GM19455 (cell line): ENCODE data around the gene TRERF1.

ENCODE experiments used
- ATAC-seq: cut with Tn5 transposase; IDR thresholded peaks from one replicate; pipeline ENCODE4 v1.9.1; 2021; ENCODE audit not compliant: unreplicated experiment

TRERF1 gene

GRCh38 chr6:42279144-42279781 lies 172.5 kb downstream of the TRERF1 start:
- no peak for ATAC-seq

DNA sequence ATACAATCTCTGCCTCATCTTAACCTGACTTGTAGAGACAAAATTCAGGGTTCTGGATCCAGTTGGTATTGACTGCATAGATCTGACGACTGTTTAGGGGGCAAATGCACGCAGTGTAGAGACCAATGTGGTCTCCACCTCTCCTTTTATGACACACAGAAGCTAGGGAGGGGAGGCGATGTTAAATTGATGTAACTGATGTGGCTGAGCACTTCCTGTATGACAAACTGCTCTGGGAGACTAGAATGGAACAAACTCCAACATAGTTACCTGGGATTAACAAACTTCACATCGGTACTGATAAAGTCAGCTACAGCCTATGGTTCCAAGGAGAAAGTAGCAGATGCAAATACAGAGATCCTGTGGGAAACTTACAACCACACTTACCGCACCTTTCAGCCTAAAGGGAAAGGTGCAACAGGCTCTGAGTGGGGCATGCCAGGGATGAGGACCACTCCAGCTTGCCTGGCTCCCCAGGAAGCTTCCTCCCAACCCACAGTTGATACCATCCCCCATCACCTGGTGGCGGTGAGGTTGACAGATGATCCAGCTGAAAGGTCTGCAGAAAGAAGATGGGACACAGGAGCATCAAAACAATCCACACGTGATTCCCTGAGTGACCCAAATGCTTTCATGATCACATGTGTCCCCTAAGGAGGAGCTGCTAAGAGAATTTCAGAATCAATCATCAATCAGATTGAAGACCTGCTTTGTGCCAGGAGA lies 173.4 kb downstream of the TRERF1 start:
- no peak for ATAC-seq

- ATAC-seq: no peak
Measured at GRCh38 chr6:42276034-42276890, 175.5 kb downstream of the TRERF1 start.

- ATAC-seq: no peak
Measured at GRCh38 chr6:42275376-42276033, 176.2 kb downstream of the TRERF1 start.

- ATAC-seq: no peak
Measured at GRCh38 chr6:42274898-42275297, 176.8 kb downstream of the TRERF1 start.

- ATAC-seq: no peak
Measured at GRCh38 chr6:42271834-42272805, 179.6 kb downstream of the TRERF1 start.

DNA sequence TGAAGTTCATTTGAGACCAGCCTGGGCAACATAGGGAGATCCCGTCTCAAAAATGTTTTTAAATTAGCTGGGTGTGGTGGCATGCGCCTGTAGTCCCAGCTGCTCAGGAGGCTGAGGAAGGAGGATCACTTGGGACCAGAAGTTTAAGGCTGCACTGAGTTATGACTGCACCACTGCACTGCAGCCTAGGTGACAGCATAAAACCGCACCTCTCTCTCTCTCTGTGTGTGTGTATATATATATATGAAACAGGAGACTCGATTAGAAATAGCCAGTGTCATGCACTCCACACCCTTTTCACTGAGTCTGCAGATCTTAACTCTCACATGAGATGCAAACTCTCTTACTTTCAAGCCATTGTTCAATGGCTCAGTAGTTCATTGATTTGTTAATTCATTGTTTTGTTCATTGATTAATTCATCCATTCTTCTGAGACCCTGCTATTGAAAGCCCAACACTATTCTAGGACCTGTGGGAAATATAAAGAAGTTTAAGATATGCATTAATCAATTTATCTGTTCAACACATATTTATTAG lies 181.7 kb downstream of the TRERF1 start:
- ATAC-seq: no peak

DNA sequence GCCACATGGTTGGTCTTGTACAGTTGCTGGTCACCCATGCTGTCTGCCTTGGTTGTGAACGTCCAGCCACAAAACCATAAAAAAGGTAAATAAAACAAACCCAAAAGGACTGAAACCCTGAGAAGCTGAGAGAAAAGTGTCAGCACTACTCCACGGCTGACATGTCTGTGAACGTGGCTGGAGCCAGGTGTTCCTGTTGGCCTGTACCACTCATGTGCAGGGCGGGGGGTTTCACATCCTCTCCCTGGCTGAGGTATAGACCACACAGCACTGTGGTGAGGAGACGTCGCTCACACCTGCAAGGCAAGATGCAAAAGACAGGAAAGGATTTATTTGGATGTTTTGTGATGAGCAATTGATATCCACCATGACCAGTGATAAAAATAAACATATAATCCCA lies 182.2 kb downstream of the TRERF1 start:
- peak; percentile 96 for ATAC-seq

DNA sequence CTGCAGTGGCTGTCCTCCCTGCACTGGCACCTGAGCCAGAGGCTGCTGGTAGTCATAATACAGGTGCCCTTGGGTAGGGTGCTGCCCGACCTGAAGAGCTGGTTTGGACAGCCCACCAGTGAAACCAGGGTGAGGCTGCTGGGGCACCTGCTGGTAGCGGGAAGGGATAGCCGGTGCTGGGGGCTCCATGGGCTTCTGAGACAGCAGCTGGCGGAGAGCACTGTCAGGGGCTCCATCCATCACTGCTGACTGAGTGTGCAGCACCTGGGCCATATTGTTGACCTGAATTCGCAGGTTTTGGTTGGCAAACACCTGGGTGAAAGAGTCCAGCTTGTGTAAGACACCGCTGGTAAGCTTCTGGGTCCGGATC lies 182.9 kb downstream of the TRERF1 start:
- no peak for ATAC-seq

DNA sequence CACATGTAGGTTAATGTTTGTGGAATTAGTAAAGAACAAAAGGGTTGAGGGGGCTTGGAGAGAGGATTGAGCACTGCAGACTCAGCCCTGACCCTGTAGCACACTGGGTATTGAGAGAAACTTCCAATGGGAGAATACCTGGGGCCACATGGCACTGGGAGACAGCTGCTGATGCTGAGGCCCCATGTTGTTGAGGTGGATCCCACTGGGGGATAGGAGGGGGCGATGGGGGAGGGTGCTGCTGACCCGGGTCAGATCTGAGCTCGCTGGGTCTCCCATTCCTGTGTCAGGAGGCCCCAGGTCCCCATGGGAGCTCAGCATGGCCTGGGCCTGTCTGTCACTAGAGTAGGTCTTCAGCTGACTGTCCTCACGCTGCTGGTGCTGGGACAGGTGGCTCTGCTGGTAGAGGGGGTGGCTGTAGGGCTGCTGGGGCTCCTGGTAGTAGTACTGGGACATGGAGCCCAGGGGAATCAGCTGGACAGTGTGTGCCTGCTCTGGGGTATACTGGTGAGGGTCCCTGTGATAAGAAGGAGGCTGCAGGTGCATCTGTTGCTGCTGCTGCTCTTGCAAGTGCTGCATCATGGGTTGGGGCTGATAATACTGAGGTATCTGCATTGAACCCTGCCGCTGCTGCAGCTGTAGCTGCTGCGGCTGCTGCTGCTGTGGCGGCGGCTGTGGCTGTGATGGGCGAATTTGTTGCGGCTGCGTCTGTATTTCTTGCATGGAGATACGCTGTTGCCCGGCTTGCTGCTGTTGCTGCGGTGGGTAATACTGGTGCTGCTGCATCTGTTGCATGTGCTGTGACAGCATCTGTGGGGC lies 183.5 kb downstream of the TRERF1 start:
- ATAC-seq: no peak

DNA sequence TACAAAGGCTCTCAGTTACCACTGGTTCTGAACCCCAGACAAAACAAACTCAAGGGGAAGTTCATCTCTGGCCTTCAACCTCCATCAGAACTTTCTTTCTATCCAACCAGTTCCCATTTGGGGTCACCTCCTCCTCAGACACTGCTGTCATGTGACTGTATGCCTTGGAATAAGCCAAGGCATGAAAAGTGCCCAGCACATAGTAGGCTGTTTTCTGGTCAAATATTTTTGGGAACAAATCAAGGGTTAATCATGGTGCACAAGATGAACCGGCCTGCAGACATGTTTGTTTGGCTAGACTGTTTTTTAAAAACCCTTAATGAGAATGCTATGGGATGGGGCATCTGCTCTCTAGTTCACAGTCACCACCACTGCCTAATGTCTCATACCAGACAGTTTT lies 185.2 kb downstream of the TRERF1 start:
- ATAC-seq: no peak

GRCh38 chr6:42264852-42265390 lies 186.8 kb downstream of the TRERF1 start:
- ATAC-seq: no peak

DNA sequence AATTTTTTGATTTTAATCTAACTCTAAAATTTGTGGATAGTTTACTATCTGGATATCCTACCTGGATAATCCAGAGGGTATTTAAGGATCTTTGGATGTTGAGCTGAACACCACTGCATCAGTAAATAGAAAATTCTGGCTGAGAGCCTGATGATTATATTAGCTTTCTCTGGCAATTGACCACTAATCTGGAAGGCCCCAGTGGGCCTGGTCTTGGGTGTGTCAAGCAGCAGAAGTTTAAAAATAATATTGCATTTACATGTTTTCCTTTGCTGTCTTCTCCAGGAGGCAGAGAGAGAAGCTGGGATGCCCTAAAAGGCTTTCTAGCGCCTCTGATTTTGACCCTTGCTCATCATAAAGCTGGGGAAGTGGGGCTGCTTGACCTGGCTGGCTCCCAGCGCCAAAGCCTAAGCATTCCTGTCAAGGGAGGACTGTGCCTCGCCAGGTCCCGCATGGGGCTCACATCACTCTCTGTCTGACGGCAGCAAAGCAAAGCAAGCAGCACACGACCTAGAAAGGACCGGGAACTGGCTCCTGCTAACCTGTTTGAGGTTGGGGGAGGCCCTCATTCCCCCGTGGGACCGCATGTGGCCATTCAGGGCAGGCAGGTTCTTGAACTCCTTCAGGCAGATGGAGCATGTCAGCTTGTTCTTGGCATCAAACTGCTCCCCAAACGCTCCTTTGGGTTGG lies 187.4 kb downstream of the TRERF1 start:
- ATAC-seq: no peak

DNA sequence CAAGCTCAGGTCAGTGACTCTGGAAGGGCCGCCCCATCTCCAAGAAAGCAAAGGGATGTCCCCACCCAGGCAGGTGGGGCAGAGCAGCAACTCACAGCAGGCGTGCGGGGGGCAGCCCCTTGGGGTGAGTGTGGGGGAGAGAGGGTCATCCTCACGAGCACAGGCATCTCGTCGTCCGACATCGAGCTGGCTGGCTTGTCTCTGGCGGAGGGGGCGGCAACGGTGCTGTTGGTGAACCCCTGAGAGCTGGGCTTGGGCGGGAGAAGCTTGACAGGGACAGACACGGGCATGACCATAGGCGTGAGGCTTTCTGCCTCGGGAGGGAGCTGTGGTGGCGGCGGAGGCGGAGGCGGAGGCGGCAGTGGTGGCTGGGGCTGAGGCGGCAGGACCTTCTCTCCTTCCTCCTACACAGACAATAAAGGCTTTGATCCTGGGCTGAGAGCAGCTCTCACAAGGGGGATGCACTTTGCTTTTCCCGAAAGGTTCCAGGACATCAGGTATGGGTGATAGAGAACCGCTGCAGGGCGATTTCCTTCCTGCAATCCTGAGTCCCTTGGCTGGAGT lies 188.5 kb downstream of the TRERF1 start:
- ATAC-seq: no peak

DNA sequence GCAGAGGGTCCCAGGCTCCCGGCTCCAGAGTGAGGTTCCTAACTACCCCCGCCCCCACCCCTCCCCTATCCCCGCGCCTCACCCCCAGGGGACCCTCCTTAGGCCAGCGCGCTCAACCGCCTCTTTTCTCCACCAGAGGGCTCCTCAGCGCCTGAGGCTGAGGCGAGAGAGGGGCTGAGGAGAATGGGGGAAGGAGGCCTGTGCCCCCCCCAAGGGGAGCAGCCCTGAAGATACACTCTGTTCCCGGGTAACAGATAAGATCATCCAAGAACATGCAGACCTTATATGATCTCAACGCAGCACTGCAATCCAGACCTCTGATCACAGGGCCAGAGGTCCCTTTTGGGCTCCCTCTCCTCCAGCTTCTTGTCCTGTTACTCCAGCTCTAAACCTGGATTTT lies 190.8 kb downstream of the TRERF1 start:
- no peak for ATAC-seq

DNA sequence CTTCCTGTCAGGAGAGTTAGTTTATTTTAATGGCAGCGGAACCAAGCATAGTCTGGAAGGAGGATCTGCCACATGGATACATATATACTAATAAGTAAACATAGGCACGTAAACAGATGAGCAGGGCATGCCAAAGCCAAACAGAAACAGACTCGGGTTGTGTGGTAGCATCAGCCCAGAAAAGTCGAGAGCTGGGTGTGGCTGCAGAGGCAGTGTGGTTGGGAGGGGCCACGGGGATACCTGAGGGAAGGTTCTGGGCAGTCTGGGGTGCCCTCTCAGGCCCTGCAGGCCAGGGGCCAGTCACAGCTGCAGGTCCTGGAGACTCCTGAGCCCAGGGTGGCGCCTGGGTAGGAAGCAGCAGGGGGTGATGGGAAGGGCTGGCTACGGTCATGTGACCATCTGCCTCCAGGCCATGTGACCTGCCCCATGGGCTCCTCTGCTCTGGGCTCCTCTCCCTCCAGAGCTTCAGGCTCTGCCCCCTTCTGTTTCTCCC lies 191.3 kb downstream of the TRERF1 start:
- no peak for ATAC-seq

GRCh38 chr6:42259841-42260395 lies 191.8 kb downstream of the TRERF1 start:
- no peak for ATAC-seq
